Stimulated activated CD8-positive, alpha-beta memory T cell treated with anti-CD3 and anti-CD28 coated beads, Interleukin-12 subunit alpha, Interleukin-12 subunit beta, amount 100 ng/mL, for 4 hours (primary cell): ENCODE measurements around the gene XKR8.
"Not testable (repeated sequence)": the region's sequence is repeated elsewhere in the genome, so short reads cannot be mapped to it uniquely, and the experiment has no call there.

ENCODE experiments used
- DNase-seq: peaks from one replicate; pipeline ENCODE4 v3.0.0-alpha.2; 2020; ENCODE audit warnings: low read depth

The XKR8 gene

DNA sequence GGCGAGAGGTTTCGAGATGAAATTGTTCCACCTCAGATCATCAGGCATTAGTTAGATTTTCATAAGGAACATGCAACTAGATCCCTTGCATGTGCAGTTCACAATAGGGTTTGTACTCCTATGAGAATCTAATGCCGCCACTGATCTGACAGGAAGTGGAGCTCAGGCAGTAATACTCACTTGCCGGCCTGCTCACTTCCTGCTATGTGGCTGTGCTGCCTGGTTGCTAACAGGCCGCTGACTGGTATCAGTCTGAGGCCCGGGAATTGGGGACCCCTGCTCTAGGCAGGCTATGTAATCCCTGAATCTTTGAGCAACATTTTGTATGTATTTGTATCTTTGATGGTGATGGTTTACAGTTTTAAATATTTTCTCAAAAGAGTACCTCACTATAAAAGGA lies 32.5 kb downstream of the XKR8 start:
- peak; percentile 7 for DNase-seq

DNA sequence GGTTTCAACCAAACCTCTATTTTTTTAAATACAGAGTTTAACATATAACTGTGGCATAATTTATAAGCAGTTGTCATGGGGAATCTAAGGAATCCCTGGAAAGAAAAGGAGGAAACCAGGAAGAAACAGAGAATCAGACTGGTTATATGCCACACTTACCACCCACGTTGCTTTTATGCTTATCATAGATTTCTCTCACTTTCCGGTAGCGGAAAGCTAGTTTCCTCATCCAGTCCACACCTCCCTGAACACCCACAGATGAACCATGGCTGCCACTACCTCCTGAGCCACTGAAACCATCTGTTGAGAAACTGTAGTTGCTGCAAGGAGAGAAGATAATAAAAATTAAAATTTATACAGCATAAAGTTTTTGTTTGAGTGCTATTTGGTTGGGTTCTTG lies 33.5 kb downstream of the XKR8 start:
- DNase-seq = no peak

DNA sequence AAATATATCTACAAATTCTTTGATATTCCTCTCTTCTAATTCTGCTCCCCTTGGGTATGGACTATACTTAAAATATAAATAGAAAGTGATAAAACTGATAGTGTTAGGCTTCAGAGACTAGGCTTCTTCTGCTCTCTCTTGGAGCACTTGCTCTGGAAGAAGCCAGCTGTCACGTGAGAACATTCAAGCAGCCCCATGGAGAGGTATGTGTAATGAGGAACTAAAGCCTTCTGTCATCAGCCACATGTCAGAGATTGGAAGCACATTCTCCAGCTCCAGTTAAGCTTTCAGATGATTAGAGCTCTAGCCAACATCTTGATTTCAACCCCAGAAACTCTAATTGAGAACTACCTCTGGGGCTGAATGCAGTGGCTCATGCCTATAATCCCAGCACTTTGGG lies 34.3 kb downstream of the XKR8 start:
- no peak for DNase-seq

DNA sequence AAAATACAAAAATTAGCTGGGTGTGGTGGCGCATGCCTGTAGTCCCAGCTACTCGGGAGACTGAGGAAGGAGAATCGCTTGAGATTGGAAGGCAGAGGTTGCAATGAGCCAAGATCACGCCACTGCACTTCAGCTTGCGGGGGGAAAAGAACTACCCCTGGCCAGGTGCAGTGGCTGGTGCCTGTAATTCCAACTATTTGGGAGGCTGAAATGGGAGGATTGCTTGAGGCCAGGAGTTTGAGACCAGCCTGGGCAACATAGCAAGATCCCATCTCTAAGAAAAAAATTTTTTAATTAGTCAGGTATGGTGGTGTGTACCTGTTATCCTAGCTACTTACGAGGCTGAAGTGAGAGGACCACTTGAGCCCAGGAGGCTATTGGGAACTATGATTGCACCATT lies 34.8 kb downstream of the XKR8 start:
- not testable (repeated sequence) for DNase-seq

- DNase-seq = no peak
These were observed 39.3 kb downstream of the XKR8 start for GRCh38 chr1:27999055-27999454.

DNA sequence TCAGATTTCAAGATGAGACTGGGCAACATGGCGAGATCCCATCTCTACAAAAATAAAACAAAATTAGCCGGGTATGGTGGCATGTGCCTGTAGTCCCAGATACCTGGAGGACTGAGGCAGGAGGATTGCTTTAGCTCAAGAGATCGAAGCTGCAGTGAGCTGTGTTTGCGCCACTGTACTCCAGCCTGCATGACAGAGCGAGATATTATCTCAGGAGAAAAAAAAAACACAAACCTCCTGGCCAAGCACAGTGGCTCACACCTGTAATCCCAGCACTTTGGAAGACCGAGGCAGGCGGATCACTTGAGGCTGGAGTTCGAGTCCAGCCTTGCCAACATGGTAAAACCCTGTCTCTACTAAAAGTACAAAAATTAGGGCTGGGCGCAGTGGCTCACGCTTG lies 42.8 kb downstream of the XKR8 start:
- DNase-seq = no peak

- not testable (repeated sequence) for DNase-seq
These were observed 43.3 kb downstream of the XKR8 start for GRCh38 chr1:28003117-28003516.

DNA sequence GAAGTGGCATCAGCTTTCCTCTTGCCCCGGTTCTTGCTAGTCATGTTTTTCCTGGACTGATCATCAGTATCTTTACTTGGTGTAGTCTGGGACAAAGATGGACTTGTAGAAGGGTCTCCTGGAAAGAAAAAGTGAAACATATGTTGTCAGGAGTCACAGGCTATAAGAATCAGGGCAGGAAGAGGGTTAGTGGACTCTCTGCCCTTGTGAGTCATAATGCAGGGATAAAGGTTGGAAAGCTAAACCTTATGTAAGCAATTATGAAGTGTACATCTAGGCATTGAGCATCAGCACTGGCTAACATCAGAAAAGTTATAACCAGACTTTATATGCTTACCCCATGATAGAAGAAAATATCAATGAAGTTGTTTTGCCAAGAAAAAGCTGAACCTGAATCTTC lies 51.2 kb downstream of the XKR8 start:
- DNase-seq = no peak
